GM13977 (cell line): ENCODE measurements around the gene KCNF1.

Experiments used
- DNase-seq: peaks from one replicate; pipeline ENCODE4 v3.0.0; 2012; ENCODE audit warnings: low spot score
- CTCF ChIP-seq: IDR thresholded peaks from 2 replicates; pipeline ENCODE4 v1.5.1; 2012; ENCODE audit warnings: mild to moderate bottlenecking, control low read depth; ENCODE audit not compliant: insufficient read depth; ENCODE audit errors: extremely low read depth, missing control alignments
- in situ Hi-C: fragments of 300-500 bp; cut with MboI; formaldehyde crosslinking; loops from one replicate; pipeline ENCODE4 v1.12.0; 2022; ENCODE audit warnings: low sequenced_read_pairs, low pct_unique_long_range_greater_than_20kb, mixed read lengths, inconsistent platforms; ENCODE audit not compliant: unreplicated experiment

The KCNF1 gene

GRCh38 chr2:10901160-10901939, 10.4 kb upstream of the KCNF1 start:
- no peak for DNase-seq
- in situ Hi-C loops, result no loop called here

GRCh38 chr2:10903861-10904210, 7.9 kb upstream of the KCNF1 start:
- no peak for TF ChIP-seq CTCF
- no peak for DNase-seq
- in situ Hi-C loops, result no loop called here

More at GRCh38 chr2:10901160-10901939, 10.4 kb upstream of the KCNF1 start:
- TF ChIP-seq CTCF, result no peak

- no peak for DNase-seq
- no peak for TF ChIP-seq CTCF
- in situ Hi-C loops, result no loop called here
These were observed 7.3 kb upstream of the KCNF1 start for GRCh38 chr2:10904455-10904854.

- in situ Hi-C loops, result no loop called here
- TF ChIP-seq CTCF, result no peak
- no peak for DNase-seq
These were observed 6.5 kb upstream of the KCNF1 start for GRCh38 chr2:10905006-10905861.

GRCh38 chr2:10905862-10906143, 5.9 kb upstream of the KCNF1 start:
- DNase-seq, result no peak

GRCh38 chr2:10906926-10907625, 4.7 kb upstream of the KCNF1 start:
- no peak for TF ChIP-seq CTCF
- in situ Hi-C loops, result no loop called here
- no peak for DNase-seq

More at GRCh38 chr2:10905862-10906143, 5.9 kb upstream of the KCNF1 start:
- no peak for TF ChIP-seq CTCF
- in situ Hi-C loops, result no loop called here
